ENCODE measurements around the gene IL11.

The IL11 gene

GRCh38 chr19:55373993-55374757 is 3.9 kb upstream of the IL11 start:
- Histone ChIP-seq H3K9ac (no peak overlapping the region), H3K27me3 (peaks cover 72% of the 10 kb centered on the region), H3K4me2 (no peak overlapping the region), H3K27ac (no peak overlapping the region), H3K4me3 (no peak overlapping the region), H3K9me3 (no peaks in the 10 kb centered on the region), H4K20me1 (peaks cover 24% of the 10 kb centered on the region), H3K4me1 (peaks cover 16% of the 10 kb centered on the region), H3K36me3 (no peaks in the 10 kb centered on the region)
- no peak for TF ChIP-seq Cebpa-rat (IDR thresholded peaks at IDR 0.05)

- Histone ChIP-seq H4K20me1 (peaks cover 31% of the 10 kb centered on the region), H3K9me3 (no peaks in the 10 kb centered on the region), H3K36me3 (no peaks in the 10 kb centered on the region), H3K9ac (no peak overlapping the region), H3K27ac (no peak overlapping the region), H3K27me3 (peaks cover 79% of the 10 kb centered on the region), H3K4me2 (no peak overlapping the region), H3K4me1 (peaks cover 20% of the 10 kb centered on the region), H3K4me3 (no peak overlapping the region)
- no peak for TF ChIP-seq Cebpa-rat (IDR thresholded peaks at IDR 0.05)
These were observed 3.2 kb upstream of the IL11 start for GRCh38 chr19:55373306-55373992.

GRCh38 chr19:55372316-55373081 is 2.2 kb upstream of the IL11 start:
- no peak overlapping the region for H3K4me3 ChIP-seq
- no peaks in the 10 kb centered on the region for H3K36me3 ChIP-seq
- H3K9ac ChIP-seq = no peak overlapping the region
- H3K4me2 ChIP-seq = peak overlapping the region; percentile 39
- peaks cover 20% of the 10 kb centered on the region for H3K4me1 ChIP-seq
- no peak for TF ChIP-seq Cebpa-rat (IDR thresholded peaks at IDR 0.05)
- H3K27ac ChIP-seq = no peak overlapping the region
- peaks cover 34% of the 10 kb centered on the region for H4K20me1 ChIP-seq
- no peaks in the 10 kb centered on the region for H3K9me3 ChIP-seq
- H3K27me3 ChIP-seq = peaks cover 84% of the 10 kb centered on the region

- Histone ChIP-seq H3K4me2 (peak overlapping the region; percentile 87), H3K9ac (no peak overlapping the region)
These were observed 484 bp downstream of the IL11 start for GRCh38 chr19:55369653-55370304.

GRCh38 chr19:55368701-55369563 is 1.3 kb downstream of the IL11 start:
- Histone ChIP-seq H3K4me2 (peak overlapping the region; percentile 80), H3K27ac (no peak overlapping the region), H3K4me1 (peaks cover 24% of the 10 kb centered on the region), H3K9me3 (no peaks in the 10 kb centered on the region), H3K36me3 (no peaks in the 10 kb centered on the region), H4K20me1 (peaks cover 34% of the 10 kb centered on the region), H3K4me3 (peak overlapping the region; percentile 61), H3K27me3 (peaks cover 71% of the 10 kb centered on the region), H3K9ac (no peak overlapping the region; the same call in 1 of the 2 replicates)
- TF ChIP-seq Cebpa-rat (IDR thresholded peaks at IDR 0.05) = no peak

More at GRCh38 chr19:55369653-55370304, 484 bp downstream of the IL11 start:
- H3K4me3 ChIP-seq = peak overlapping the region; percentile 61
- H3K27ac ChIP-seq = no peak overlapping the region
- H3K36me3 ChIP-seq = no peaks in the 10 kb centered on the region
- no peaks in the 10 kb centered on the region for H3K9me3 ChIP-seq
- peaks cover 74% of the 10 kb centered on the region for H3K27me3 ChIP-seq
- peaks cover 34% of the 10 kb centered on the region for H4K20me1 ChIP-seq
- peaks cover 20% of the 10 kb centered on the region for H3K4me1 ChIP-seq
- no peak for TF ChIP-seq Cebpa-rat (IDR thresholded peaks at IDR 0.05)

GRCh38 chr19:55368106-55368505 is 2.2 kb downstream of the IL11 start:
- no peak overlapping the region for H3K27ac ChIP-seq
- H3K4me3 ChIP-seq = no peak overlapping the region
- H3K9me3 ChIP-seq = no peaks in the 10 kb centered on the region
- H3K36me3 ChIP-seq = no peaks in the 10 kb centered on the region
- H3K4me2 ChIP-seq = no peak overlapping the region
- no peak overlapping the region for H3K9ac ChIP-seq
- peaks cover 65% of the 10 kb centered on the region for H3K27me3 ChIP-seq
- peaks cover 24% of the 10 kb centered on the region for H3K4me1 ChIP-seq
- peaks cover 34% of the 10 kb centered on the region for H4K20me1 ChIP-seq
- TF ChIP-seq Cebpa-rat (IDR thresholded peaks at IDR 0.05) = no peak

- Histone ChIP-seq H3K4me1 (peaks cover 17% of the 10 kb centered on the region), H3K36me3 (no peaks in the 10 kb centered on the region), H3K9ac (no peak overlapping the region), H3K4me2 (no peak overlapping the region), H4K20me1 (peaks cover 26% of the 10 kb centered on the region), H3K27me3 (peaks cover 52% of the 10 kb centered on the region), H3K9me3 (no peaks in the 10 kb centered on the region), H3K4me3 (no peak overlapping the region), H3K27ac (no peak overlapping the region)
- TF ChIP-seq Cebpa-rat (IDR thresholded peaks at IDR 0.05) = no peak
These were observed 3.5 kb downstream of the IL11 start for GRCh38 chr19:55366790-55367189.

GRCh38 chr19:55365964-55366363 is 4.3 kb downstream of the IL11 start:
- H3K36me3 ChIP-seq = no peaks in the 10 kb centered on the region
- no peaks in the 10 kb centered on the region for H3K9me3 ChIP-seq
- H3K4me3 ChIP-seq = no peak overlapping the region
- peaks cover 44% of the 10 kb centered on the region for H3K27me3 ChIP-seq
- H3K4me2 ChIP-seq = no peak overlapping the region
- H3K27ac ChIP-seq = no peak overlapping the region
- peaks cover 17% of the 10 kb centered on the region for H3K4me1 ChIP-seq
- no peak for TF ChIP-seq Cebpa-rat (IDR thresholded peaks at IDR 0.05)
- no peak overlapping the region for H3K9ac ChIP-seq
- H4K20me1 ChIP-seq = peaks cover 23% of the 10 kb centered on the region

- Histone ChIP-seq H4K20me1 (peaks cover 17% of the 10 kb centered on the region), H3K36me3 (no peaks in the 10 kb centered on the region), H3K27ac (no peak overlapping the region), H3K4me3 (no peak overlapping the region), H3K4me1 (peaks cover 17% of the 10 kb centered on the region), H3K4me2 (no peak overlapping the region), H3K27me3 (peaks cover 36% of the 10 kb centered on the region), H3K9me3 (no peaks in the 10 kb centered on the region), H3K9ac (no peak overlapping the region)
- no peak for TF ChIP-seq Cebpa-rat (IDR thresholded peaks at IDR 0.05)
These were observed 5.0 kb downstream of the IL11 start for GRCh38 chr19:55365245-55365644.
